Measurements from ENCODE around the gene ANKRD11. TPM values are rescaled to one million over a fixed set of nuclear protein-coding genes. Genes with fewer than 3 reads are reported as not detected.
"Not testable (repeated sequence)": the region's sequence is repeated elsewhere in the genome, so short reads cannot be mapped to it uniquely, and the experiment has no call there.

The ANKRD11 gene
- polyA plus RNA-seq, 3 donors: 3.2 to 62.4 (median 5.4) TPM

DNA sequence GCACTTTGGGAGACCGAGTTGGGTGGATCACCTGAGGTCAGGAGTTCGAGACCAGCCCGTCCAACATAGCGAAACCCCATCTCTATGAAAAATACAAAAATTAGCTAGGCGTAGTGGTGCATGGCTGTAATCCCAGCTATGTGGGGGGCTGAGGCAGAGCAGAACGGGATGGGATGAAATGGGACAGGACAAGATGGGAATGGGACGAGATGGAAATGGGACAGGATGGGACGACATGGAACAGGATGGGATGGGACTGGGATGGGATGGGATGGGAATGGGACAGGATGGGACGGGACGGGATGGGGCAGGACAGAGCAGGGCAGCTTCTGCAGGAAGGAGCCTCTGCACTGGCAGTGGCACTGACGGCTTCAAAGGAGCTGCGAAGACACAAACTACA, 106.1 kb downstream of the ANKRD11 start:
- Histone ChIP-seq H3K27ac (ENCODE audit: low read depth in 1 of 2, low read length in 2 of 2) (no peak overlapping the region), H4K20me1 (ENCODE audit: insufficient read depth, low read length) (peaks cover 100% of the 10 kb centered on the region), H3K9ac (ENCODE audit: insufficient read depth, low read length, poor library complexity, severe bottlenecking) (no peak overlapping the region), H3K36me3 (replicated peaks in 1 of 2; ENCODE audit: control insufficient read depth in 1 of 2, insufficient read depth in 2 of 2, low read length in 2 of 2) (no peaks in the 10 kb centered on the region), H3K79me2 (ENCODE audit: insufficient read depth, low read length) (peaks cover 100% of the 10 kb centered on the region), H3K27me3 (ENCODE audit: control insufficient read depth in 2 of 2, insufficient read depth in 2 of 2, low read length in 2 of 2) (no peaks in the 10 kb centered on the region), H3K4me3 (replicated peaks in 1 of 3; ENCODE audit: low read depth in 2 of 3, low read length in 3 of 3) (no peak overlapping the region), H3K9me3 (replicated peaks in 1 of 2; ENCODE audit: control insufficient read depth in 1 of 2, insufficient read depth in 1 of 2, low read length in 2 of 2) (no peaks in the 10 kb centered on the region), H2AFZ (ENCODE audit: insufficient read depth, low read depth, low read length, poor library complexity, severe bottlenecking) (no peak overlapping the region), H3K4me2 (replicated peaks; ENCODE audit: extremely low read depth, low read length, poor library complexity, severe bottlenecking) (no peak overlapping the region), H3K4me1 (ENCODE audit: control insufficient read depth in 1 of 2, insufficient read depth in 2 of 2, low read length in 2 of 2) (peaks cover 18 to 21% of the 10 kb centered on the region in 2 donors)
- Mint-ChIP-seq H3K36me3 (peaks cover 3 to 19% of the 10 kb centered on the region in 2 donors), H3K4me3 (no peak overlapping the region), H3K27me3 (ENCODE audit: low read depth in 3 of 3) (peaks cover 0 to 4% (median 0%) of the 10 kb centered on the region in 3 donors), H3K4me1 (peaks cover 50% of the 10 kb centered on the region), H3K27ac (peak overlapping the region in 4 of 7 donors; percentile 43 to 73 (median 58)), H3K9me3 (no peaks in the 10 kb centered on the region)
- TF ChIP-seq, protein P1, sequence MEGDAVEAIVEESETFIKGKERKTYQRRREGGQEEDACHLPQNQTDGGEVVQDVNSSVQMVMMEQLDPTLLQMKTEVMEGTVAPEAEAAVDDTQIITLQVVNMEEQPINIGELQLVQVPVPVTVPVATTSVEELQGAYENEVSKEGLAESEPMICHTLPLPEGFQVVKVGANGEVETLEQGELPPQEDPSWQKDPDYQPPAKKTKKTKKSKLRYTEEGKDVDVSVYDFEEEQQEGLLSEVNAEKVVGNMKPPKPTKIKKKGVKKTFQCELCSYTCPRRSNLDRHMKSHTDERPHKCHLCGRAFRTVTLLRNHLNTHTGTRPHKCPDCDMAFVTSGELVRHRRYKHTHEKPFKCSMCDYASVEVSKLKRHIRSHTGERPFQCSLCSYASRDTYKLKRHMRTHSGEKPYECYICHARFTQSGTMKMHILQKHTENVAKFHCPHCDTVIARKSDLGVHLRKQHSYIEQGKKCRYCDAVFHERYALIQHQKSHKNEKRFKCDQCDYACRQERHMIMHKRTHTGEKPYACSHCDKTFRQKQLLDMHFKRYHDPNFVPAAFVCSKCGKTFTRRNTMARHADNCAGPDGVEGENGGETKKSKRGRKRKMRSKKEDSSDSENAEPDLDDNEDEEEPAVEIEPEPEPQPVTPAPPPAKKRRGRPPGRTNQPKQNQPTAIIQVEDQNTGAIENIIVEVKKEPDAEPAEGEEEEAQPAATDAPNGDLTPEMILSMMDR (IDR thresholded peaks at IDR 0.05): no peak
- DNase-seq: no peak
- intact Hi-C loops (cut with micrococcal nuclease): no loop called here
- WGBS (ENCODE audit: insufficient coverage): 90% methylated on average over 3 of the region's 12 CpGs

DNA sequence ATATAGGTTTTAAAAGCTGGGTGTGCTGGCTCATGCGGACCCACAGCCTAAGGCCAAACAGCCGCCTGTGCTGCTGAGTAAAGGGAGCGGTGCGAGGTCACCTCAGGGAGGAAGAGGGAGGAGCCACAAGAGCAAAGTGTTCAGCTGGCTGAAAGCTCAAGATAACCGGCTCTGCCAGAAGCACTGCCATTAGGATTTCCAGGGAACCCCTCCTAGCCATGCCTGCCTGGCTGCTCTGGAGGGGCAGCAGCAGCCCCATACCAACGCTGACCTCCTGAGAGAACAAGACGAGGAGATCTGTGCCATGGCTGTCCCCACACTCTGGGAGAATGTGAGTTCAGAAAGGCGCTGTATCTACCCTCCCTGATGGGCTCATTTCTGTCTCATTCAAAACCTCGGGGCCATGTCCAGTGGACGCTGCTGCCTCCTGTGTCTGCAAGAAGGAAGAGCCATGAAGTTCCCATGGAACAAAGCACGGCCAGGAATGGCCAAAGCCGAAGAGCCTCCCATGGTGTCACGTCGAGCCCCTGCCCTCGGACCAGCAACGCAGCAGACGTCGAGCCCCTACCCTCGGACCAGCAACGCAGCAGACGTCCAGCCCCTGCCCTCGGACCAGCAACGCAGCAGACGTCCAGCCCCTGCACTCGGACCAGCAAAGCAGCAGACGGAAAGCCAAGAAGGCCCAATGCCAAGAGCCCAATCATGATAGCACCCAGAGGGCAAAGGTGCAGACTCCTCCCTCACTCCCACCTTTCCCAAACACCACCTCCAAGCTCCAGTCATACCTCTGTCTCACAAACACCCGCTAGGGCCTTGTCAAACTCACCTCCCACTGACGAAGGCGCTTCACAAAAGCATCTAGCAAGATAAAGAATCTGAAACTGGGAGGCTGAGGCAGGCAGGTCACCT, 107.0 kb downstream of the ANKRD11 start:
- peaks cover 100% of the 10 kb centered on the region for H4K20me1 ChIP-seq (ENCODE audit: insufficient read depth, low read length)
- no peaks in the 10 kb centered on the region for H3K9me3 ChIP-seq (replicated peaks in 1 of 2; ENCODE audit: control insufficient read depth in 1 of 2, insufficient read depth in 1 of 2, low read length in 2 of 2)
- no peak for DNase-seq
- WGBS (ENCODE audit: insufficient coverage): 72% methylated on average over 27 of the region's 29 CpGs
- peak overlapping the region; percentile 23 to 58 for H3K27ac ChIP-seq (ENCODE audit: low read depth in 1 of 2, low read length in 2 of 2)
- no peak overlapping the region for H3K4me2 ChIP-seq (replicated peaks; ENCODE audit: extremely low read depth, low read length, poor library complexity, severe bottlenecking)
- H3K27me3 ChIP-seq (ENCODE audit: control insufficient read depth in 2 of 2, insufficient read depth in 2 of 2, low read length in 2 of 2): no peaks in the 10 kb centered on the region
- peaks cover 14 to 16% of the 10 kb centered on the region in 2 donors for H3K4me1 ChIP-seq (ENCODE audit: control insufficient read depth in 1 of 2, insufficient read depth in 2 of 2, low read length in 2 of 2)
- Mint-ChIP-seq H3K4me1 (peaks cover 43% of the 10 kb centered on the region), H3K27ac (peak overlapping the region; percentile 20 to 82 (median 61)), H3K36me3 (peaks cover 3 to 18% of the 10 kb centered on the region in 2 donors), H3K9me3 (peaks cover 0 to 3% (median 0%) of the 10 kb centered on the region in 7 donors), H3K4me3 (no peak overlapping the region), H3K27me3 (ENCODE audit: low read depth in 3 of 3) (peaks cover 0 to 4% (median 2%) of the 10 kb centered on the region in 3 donors)
- no peak overlapping the region for H3K4me3 ChIP-seq (replicated peaks in 1 of 3; ENCODE audit: low read depth in 2 of 3, low read length in 3 of 3)
- TF ChIP-seq, protein P1 (IDR thresholded peaks at IDR 0.05): no peak
- H3K36me3 ChIP-seq (replicated peaks in 1 of 2; ENCODE audit: control insufficient read depth in 1 of 2, insufficient read depth in 2 of 2, low read length in 2 of 2): no peaks in the 10 kb centered on the region
- intact Hi-C loops (cut with micrococcal nuclease): no loop called here
- no peak overlapping the region for H3K9ac ChIP-seq (ENCODE audit: insufficient read depth, low read length, poor library complexity, severe bottlenecking)
- H3K79me2 ChIP-seq (ENCODE audit: insufficient read depth, low read length): peaks cover 100% of the 10 kb centered on the region
- H2AFZ ChIP-seq (ENCODE audit: insufficient read depth, low read depth, low read length, poor library complexity, severe bottlenecking): no peak overlapping the region

DNA sequence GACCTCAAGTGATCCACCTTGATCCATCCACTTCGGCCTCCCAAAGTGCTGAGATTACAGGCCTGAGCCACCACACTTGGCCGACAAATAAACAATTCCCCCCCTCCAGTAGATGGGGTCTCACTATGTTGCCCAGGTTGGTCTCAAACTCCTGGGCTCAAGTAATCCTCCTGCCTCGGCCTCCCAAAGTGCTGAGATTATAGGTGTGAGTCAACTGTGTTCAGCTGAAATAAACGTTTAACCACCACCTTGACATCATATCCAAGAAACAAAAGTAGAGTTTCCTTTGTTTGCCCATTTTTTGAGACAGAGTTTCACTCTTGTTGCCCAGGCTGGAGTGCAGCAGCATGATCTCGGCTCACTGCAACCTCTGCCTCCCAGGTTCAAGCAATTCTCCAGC, 107.8 kb downstream of the ANKRD11 start:
- 84% methylated on average over 3 of the region's 5 CpGs for WGBS (ENCODE audit: insufficient coverage)
- H3K4me1 Mint-ChIP-seq: peaks cover 39% of the 10 kb centered on the region
- H3K4me3 ChIP-seq (replicated peaks in 1 of 3; ENCODE audit: low read depth in 2 of 3, low read length in 3 of 3); H2AFZ ChIP-seq (ENCODE audit: insufficient read depth, low read depth, low read length, poor library complexity, severe bottlenecking); H3K36me3 ChIP-seq (replicated peaks in 1 of 2; ENCODE audit: control insufficient read depth in 1 of 2, insufficient read depth in 2 of 2, low read length in 2 of 2); H3K4me3 Mint-ChIP-seq; DNase-seq; H3K9me3 Mint-ChIP-seq; H3K9me3 ChIP-seq (replicated peaks in 1 of 2; ENCODE audit: control insufficient read depth in 1 of 2, insufficient read depth in 1 of 2, low read length in 2 of 2); H3K27me3 Mint-ChIP-seq (ENCODE audit: low read depth in 3 of 3); intact Hi-C loops (cut with micrococcal nuclease); H3K4me2 ChIP-seq (replicated peaks; ENCODE audit: extremely low read depth, low read length, poor library complexity, severe bottlenecking); H3K27me3 ChIP-seq (ENCODE audit: control insufficient read depth in 2 of 2, insufficient read depth in 2 of 2, low read length in 2 of 2); H3K9ac ChIP-seq (ENCODE audit: insufficient read depth, low read length, poor library complexity, severe bottlenecking): not testable (repeated sequence)
- H3K79me2 ChIP-seq (ENCODE audit: insufficient read depth, low read length): peaks cover 100% of the 10 kb centered on the region
- H3K27ac ChIP-seq (ENCODE audit: low read depth in 1 of 2, low read length in 2 of 2): peak overlapping the region in 1 of 2 donors; percentile 58
- peaks cover 6 to 19% of the 10 kb centered on the region in 2 donors for H3K36me3 Mint-ChIP-seq
- peak overlapping the region in 6 of 7 donors; percentile 31 to 82 (median 66) for H3K27ac Mint-ChIP-seq
- peaks cover 100% of the 10 kb centered on the region for H4K20me1 ChIP-seq (ENCODE audit: insufficient read depth, low read length)
- peaks cover 9 to 11% of the 10 kb centered on the region in 2 donors for H3K4me1 ChIP-seq (ENCODE audit: control insufficient read depth in 1 of 2, insufficient read depth in 2 of 2, low read length in 2 of 2)

All from CD14-positive monocyte (primary cell).